ENCODE data around the gene JAG1. TPM values are rescaled to one million over a fixed set of nuclear protein-coding genes. Genes with fewer than 3 reads are reported as not detected.

Gene JAG1
- total and polyA plus RNA-seq, 2 donors from 2014 or later = 18.0 to 132 TPM

DNA sequence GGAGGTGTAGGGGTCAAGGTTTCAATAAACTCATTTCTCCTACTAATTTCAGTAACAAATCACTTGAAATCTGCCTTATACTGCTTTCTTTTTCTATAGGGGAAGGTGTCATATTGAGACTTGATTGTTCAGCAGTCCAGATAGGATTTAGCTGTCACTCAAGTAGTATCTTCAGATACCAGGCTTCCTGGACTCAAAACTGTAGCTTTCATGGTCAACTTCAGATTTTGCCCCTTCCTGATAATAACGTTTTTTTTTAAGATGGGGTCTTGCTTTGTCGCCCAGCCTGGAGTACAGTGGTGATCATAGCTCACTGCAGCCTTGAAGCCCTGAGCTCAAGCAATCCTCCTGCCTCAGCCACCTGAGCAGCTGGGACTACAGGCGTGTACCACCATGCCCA is 77.8 kb downstream of the JAG1 start:
- TF ChIP-seq, protein P1, sequence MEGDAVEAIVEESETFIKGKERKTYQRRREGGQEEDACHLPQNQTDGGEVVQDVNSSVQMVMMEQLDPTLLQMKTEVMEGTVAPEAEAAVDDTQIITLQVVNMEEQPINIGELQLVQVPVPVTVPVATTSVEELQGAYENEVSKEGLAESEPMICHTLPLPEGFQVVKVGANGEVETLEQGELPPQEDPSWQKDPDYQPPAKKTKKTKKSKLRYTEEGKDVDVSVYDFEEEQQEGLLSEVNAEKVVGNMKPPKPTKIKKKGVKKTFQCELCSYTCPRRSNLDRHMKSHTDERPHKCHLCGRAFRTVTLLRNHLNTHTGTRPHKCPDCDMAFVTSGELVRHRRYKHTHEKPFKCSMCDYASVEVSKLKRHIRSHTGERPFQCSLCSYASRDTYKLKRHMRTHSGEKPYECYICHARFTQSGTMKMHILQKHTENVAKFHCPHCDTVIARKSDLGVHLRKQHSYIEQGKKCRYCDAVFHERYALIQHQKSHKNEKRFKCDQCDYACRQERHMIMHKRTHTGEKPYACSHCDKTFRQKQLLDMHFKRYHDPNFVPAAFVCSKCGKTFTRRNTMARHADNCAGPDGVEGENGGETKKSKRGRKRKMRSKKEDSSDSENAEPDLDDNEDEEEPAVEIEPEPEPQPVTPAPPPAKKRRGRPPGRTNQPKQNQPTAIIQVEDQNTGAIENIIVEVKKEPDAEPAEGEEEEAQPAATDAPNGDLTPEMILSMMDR (IDR thresholded peaks at IDR 0.05; ENCODE audit: borderline replicate concordance, extremely low read depth, insufficient read depth) = no peak
- Histone ChIP-seq H3K9me3 (ENCODE audit: control insufficient read depth in 2 of 3, insufficient read depth in 1 of 3, low read length in 3 of 3) (no peaks in the 10 kb centered on the region), H3K4me1 (ENCODE audit: control insufficient read depth in 2 of 3, insufficient read depth in 2 of 3, low read depth in 1 of 3, low read length in 3 of 3) (peaks cover 0 to 2% (median 0%) of the 10 kb centered on the region in 3 donors), H3K27ac (ENCODE audit: low read depth in 2 of 2, low read length in 2 of 2) (no peak overlapping the region), H3K4me3 (ENCODE audit: low read length in 3 of 3) (no peak overlapping the region), H3K27me3 (ENCODE audit: control insufficient read depth, insufficient read depth, low read length) (no peaks in the 10 kb centered on the region), H3K36me3 (ENCODE audit: control insufficient read depth in 2 of 3, insufficient read depth in 3 of 3, low read length in 3 of 3) (no peaks in the 10 kb centered on the region), H3K9ac (ENCODE audit: low read length in 3 of 3) (no peak overlapping the region)
- intact Hi-C loops (cut with DNase I) = no loop called here
- DNase-seq = no peak
- no peak for FAIRE-seq

DNA sequence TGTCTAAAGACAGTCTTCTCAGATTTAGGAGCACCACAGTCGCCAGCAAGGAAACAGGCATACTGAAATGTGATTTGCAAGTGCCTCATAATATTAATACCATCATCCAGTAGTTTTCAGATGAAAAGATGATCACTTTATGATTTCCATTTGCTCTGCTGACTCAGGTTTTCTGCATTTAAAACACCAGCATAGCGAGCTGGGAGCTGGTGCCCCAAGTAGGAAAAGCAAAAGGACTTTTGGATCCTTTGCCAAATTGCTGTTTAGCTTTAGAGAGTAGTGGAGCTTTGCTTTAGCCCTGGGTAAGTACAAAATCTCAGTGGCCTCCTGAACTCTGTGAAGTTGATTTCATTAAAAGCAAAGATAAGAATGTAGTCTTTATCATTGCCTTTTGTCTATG is 78.5 kb downstream of the JAG1 start:
- TF ChIP-seq, protein P1 (IDR thresholded peaks at IDR 0.05; ENCODE audit: borderline replicate concordance, extremely low read depth, insufficient read depth) = no peak
- Histone ChIP-seq H3K4me1 (ENCODE audit: control insufficient read depth in 2 of 3, insufficient read depth in 2 of 3, low read depth in 1 of 3, low read length in 3 of 3) (peaks cover 0 to 2% (median 0%) of the 10 kb centered on the region in 3 donors), H3K27me3 (ENCODE audit: control insufficient read depth, insufficient read depth, low read length) (no peaks in the 10 kb centered on the region), H3K9ac (ENCODE audit: low read length in 3 of 3) (no peak overlapping the region), H3K27ac (ENCODE audit: low read depth in 2 of 2, low read length in 2 of 2) (no peak overlapping the region), H3K9me3 (ENCODE audit: control insufficient read depth in 2 of 3, insufficient read depth in 1 of 3, low read length in 3 of 3) (no peaks in the 10 kb centered on the region), H3K36me3 (ENCODE audit: control insufficient read depth in 2 of 3, insufficient read depth in 3 of 3, low read length in 3 of 3) (no peaks in the 10 kb centered on the region), H3K4me3 (ENCODE audit: low read length in 3 of 3) (no peak overlapping the region)
- intact Hi-C loops (cut with DNase I) = no loop called here
- no peak for FAIRE-seq
- DNase-seq = no peak

DNA sequence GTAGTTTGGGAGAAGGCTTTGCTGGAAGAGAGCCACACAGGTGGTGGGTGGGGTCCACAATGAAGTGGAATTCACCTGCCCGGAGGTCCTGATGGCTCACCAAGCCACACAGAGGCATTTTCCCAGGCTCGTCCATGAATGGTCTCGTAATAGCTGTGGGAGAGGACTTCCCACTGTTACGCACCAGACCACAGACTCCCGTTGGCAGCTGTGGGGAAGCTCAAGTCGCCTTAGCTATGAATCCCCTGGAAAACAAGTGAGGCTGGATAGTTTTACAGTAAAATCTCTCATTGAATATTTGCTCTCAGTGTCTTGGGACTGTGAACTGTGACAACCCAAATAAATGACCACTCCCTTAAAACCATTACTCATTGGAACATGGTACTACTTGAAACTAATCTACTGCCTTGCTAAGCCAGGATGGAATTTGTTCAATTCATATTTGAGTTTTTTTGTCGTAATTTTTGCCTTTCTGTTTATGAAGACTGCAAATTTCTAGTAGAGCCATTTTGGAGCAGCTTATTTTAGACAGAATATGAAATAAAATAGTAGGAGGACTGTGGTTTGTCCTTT is 79.4 kb downstream of the JAG1 start:
- intact Hi-C loops (cut with DNase I) = no loop called here
- Histone ChIP-seq H3K4me3 (ENCODE audit: low read length in 3 of 3) (no peak overlapping the region), H3K36me3 (ENCODE audit: control insufficient read depth in 2 of 3, insufficient read depth in 3 of 3, low read length in 3 of 3) (no peaks in the 10 kb centered on the region), H3K27ac (ENCODE audit: low read depth in 2 of 2, low read length in 2 of 2) (no peak overlapping the region), H3K4me1 (ENCODE audit: control insufficient read depth in 2 of 3, insufficient read depth in 2 of 3, low read depth in 1 of 3, low read length in 3 of 3) (peaks cover 0 to 2% (median 0%) of the 10 kb centered on the region in 3 donors), H3K9me3 (ENCODE audit: control insufficient read depth in 2 of 3, insufficient read depth in 1 of 3, low read length in 3 of 3) (no peaks in the 10 kb centered on the region), H3K27me3 (ENCODE audit: control insufficient read depth, insufficient read depth, low read length) (no peaks in the 10 kb centered on the region), H3K9ac (ENCODE audit: low read length in 3 of 3) (no peak overlapping the region)
- no peak for DNase-seq
- FAIRE-seq = no peak
- TF ChIP-seq, protein P1 (IDR thresholded peaks at IDR 0.05; ENCODE audit: borderline replicate concordance, extremely low read depth, insufficient read depth) = no peak
